ENCODE results near the gene PPP1R12A. TPM values are rescaled to one million over a fixed set of nuclear protein-coding genes. Genes with fewer than 3 reads are reported as not detected.

PPP1R12A gene
- total RNA-seq, 1 donor, result 207 TPM

GRCh38 chr12:79873201-79873600 is 61.7 kb downstream of the PPP1R12A start:
- DNase-seq (ENCODE audit: low read depth), result no peak
- H3K4me3 ChIP-seq (ENCODE audit: low read depth, low read length), result no peak overlapping the region
- TF ChIP-seq, protein P1, sequence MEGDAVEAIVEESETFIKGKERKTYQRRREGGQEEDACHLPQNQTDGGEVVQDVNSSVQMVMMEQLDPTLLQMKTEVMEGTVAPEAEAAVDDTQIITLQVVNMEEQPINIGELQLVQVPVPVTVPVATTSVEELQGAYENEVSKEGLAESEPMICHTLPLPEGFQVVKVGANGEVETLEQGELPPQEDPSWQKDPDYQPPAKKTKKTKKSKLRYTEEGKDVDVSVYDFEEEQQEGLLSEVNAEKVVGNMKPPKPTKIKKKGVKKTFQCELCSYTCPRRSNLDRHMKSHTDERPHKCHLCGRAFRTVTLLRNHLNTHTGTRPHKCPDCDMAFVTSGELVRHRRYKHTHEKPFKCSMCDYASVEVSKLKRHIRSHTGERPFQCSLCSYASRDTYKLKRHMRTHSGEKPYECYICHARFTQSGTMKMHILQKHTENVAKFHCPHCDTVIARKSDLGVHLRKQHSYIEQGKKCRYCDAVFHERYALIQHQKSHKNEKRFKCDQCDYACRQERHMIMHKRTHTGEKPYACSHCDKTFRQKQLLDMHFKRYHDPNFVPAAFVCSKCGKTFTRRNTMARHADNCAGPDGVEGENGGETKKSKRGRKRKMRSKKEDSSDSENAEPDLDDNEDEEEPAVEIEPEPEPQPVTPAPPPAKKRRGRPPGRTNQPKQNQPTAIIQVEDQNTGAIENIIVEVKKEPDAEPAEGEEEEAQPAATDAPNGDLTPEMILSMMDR (IDR thresholded peaks at IDR 0.05; ENCODE audit: insufficient read depth, low read depth, low read length), result no peak

DNA sequence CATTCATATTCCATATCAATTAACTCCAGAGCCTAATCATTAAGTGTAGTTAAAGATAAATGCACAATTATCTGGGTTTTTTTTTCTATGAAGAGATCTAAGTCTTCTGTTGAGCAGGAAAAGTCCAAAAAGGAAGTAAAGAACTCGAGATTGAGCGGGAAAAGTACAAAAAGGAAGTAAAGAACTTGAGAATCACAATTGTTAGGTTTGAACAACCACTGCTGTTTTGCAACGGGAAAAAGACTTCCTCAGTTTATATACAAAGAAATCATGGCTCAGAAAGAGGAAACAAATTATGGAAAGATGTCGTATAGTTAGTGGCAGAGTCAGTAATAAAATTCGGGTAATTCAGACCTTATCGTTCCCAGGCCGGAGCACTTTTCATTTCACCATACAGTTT is 63.3 kb downstream of the PPP1R12A start:
- H3K4me3 ChIP-seq (ENCODE audit: low read depth, low read length), result no peak overlapping the region
- TF ChIP-seq, protein P1 (IDR thresholded peaks at IDR 0.05; ENCODE audit: insufficient read depth, low read depth, low read length), result no peak
- DNase-seq (ENCODE audit: low read depth), result no peak

GRCh38 chr12:79870916-79871315 is 64.0 kb downstream of the PPP1R12A start:
- TF ChIP-seq, protein P1 (IDR thresholded peaks at IDR 0.05; ENCODE audit: insufficient read depth, low read depth, low read length), result no peak
- H3K4me3 ChIP-seq (ENCODE audit: low read depth, low read length), result no peak overlapping the region
- no peak for DNase-seq (ENCODE audit: low read depth)

- peak; percentile 14 for DNase-seq (ENCODE audit: low read depth)
- H3K4me3 ChIP-seq (ENCODE audit: low read depth, low read length), result no peak overlapping the region
- TF ChIP-seq, protein P1 (IDR thresholded peaks at IDR 0.05; ENCODE audit: insufficient read depth, low read depth, low read length), result no peak
Measured at GRCh38 chr12:79859646-79860045, 75.3 kb downstream of the PPP1R12A start.

- peak; percentile 8 for DNase-seq (ENCODE audit: low read depth)
- H3K4me3 ChIP-seq (ENCODE audit: low read depth, low read length), result no peak overlapping the region
- TF ChIP-seq, protein P1 (IDR thresholded peaks at IDR 0.05; ENCODE audit: insufficient read depth, low read depth, low read length), result no peak
Measured at GRCh38 chr12:79858518-79858917, 76.4 kb downstream of the PPP1R12A start.

- H3K4me3 ChIP-seq (ENCODE audit: low read depth, low read length), result no peak overlapping the region
- peak; percentile 13 for DNase-seq (ENCODE audit: low read depth)
- TF ChIP-seq, protein P1 (IDR thresholded peaks at IDR 0.05; ENCODE audit: insufficient read depth, low read depth, low read length), result no peak
Measured at GRCh38 chr12:79857675-79858074, 77.2 kb downstream of the PPP1R12A start.

DNA sequence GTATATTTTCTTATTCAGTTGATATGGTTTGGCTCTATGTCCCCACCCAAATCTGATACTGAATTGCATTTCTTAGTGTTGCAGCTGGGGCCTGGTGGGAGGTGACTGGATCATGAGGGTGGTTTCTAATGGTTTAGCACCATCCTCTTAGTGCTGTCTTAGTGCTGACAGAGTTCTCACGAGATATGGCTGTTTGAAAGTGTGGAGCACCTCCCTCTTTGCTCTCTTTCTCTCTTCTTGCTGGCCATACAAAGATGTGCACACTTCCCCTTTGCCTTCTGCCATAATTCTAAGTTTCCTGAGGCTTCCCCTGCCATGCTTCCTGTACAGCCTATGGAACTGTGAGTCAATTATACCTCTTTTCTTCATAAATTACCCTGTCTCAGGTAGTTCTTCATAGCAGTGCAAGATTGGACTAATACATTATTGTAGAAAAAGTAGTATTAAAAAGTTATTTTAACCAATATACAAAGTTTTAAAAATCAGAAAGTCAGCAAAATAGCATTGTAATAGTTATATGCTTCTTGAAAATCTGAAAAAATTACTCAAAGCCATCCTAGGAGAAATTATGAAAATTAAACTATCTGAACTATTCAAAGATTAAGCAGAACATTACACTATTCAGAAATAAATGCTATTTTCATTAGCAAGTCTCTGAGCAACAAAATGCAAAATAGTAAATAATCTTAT is 84.1 kb downstream of the PPP1R12A start:
- H3K4me3 ChIP-seq (ENCODE audit: low read depth, low read length), result no peak overlapping the region
- DNase-seq (ENCODE audit: low read depth), result no peak
- TF ChIP-seq, protein P1 (IDR thresholded peaks at IDR 0.05; ENCODE audit: insufficient read depth, low read depth, low read length), result no peak
